ENCODE results near the gene HEATR3. TPM values are rescaled to one million over a fixed set of nuclear protein-coding genes. Genes with fewer than 3 reads are reported as not detected.
A peak's percentile ranks its signal among the peaks of the same experiment; 100 is the strongest.

Gene HEATR3
- total and polyA plus RNA-seq, 2 of the 13 experiments (the other 11 are each of a cell fraction or from before 2014, with no cell fraction given) = 22.4 to 52.4 TPM

DNA sequence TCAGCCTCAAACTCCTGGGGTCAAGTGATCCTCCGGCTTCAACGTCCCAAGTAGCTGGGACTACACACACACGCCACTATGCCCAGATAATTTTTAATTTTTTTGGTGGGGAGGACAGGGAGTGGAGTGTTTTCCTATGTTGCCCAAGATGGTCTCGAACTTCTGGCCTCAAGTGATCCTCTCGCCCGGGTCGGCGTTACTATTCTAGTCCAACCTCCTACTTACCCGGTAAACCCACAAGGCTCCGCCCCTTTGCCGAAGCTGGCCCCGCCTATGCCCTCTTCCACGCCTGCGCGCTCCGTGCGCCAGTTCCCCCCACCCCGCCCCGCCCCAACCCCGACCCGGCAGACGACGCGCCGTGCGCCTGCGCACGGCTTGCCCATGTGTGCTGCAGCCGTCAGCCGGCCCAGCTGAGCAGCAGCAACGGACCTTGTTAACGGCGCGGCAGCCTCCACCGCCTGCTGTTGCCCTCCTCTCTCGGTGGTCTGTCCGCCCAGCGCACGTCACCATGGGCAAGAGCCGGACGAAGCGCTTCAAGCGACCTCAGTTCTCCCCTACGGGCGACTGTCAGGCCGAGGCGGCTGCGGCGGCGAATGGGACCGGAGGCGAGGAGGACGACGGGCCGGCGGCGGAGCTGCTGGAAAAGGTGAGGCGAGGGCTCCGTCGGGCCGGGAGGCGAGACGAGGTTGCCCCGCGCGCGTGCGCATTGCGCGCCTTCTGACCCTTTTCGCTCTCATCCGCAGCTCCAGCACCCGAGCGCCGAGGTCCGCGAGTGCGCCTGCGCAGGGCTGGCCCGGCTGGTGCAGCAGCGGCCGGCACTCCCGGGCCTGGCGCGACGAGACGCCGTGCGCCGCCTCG, at the start of gene HEATR3 (continued):
- TF ChIP-seq HMG20A (CRISPR knock-in tag; IDR thresholded peaks at IDR 0.05; ENCODE audit: borderline replicate concordance) = peak; percentile 50; the same call in 1 of the 2 replicates
- peak; percentile 74 for TF ChIP-seq ZNF335 (CRISPR knock-in tag; IDR thresholded peaks at IDR 0.05)
- TF ChIP-seq BCL6 (CRISPR knock-in tag; IDR thresholded peaks at IDR 0.05) = peak; percentile 48; the same call in 1 of the 2 replicates
- TF ChIP-seq YY1 (IDR thresholded peaks at IDR 0.05; ENCODE audit: insufficient read depth, insufficient replicate concordance, low read depth, low read length) = no peak
- TF ChIP-seq PITX1 (CRISPR knock-in tag; IDR thresholded peaks at IDR 0.05) = no peak
- no peak for TF ChIP-seq ZBTB42 (CRISPR knock-in tag; IDR thresholded peaks at IDR 0.05)
- no peak for TF ChIP-seq CBX1 (IDR thresholded peaks at IDR 0.05; ENCODE audit: low read depth)
- no peak for TF ChIP-seq ZMAT5 (CRISPR knock-in tag; IDR thresholded peaks at IDR 0.05; ENCODE audit: borderline replicate concordance, low read depth)
- TF ChIP-seq STAT6 (CRISPR knock-in tag; IDR thresholded peaks at IDR 0.05; ENCODE audit: borderline replicate concordance) = no peak
- TF ChIP-seq ZNF142 (CRISPR knock-in tag; IDR thresholded peaks at IDR 0.05) = peak; percentile 78; the same call in 1 of the 2 replicates
- peak; percentile 90 for TF ChIP-seq ZNF616 (CRISPR knock-in tag; IDR thresholded peaks at IDR 0.05; ENCODE audit: low read depth)
- no peak for TF ChIP-seq THYN1 (CRISPR knock-in tag; IDR thresholded peaks at IDR 0.05; ENCODE audit: borderline replicate concordance, low read depth)
- peak; percentile 73 for TF ChIP-seq MED8 (CRISPR knock-in tag; IDR thresholded peaks at IDR 0.05; ENCODE audit: insufficient replicate concordance)
- no peak for TF ChIP-seq HNF1A (IDR thresholded peaks at IDR 0.05; ENCODE audit: low read depth)
- peak; percentile 64; the same call in 1 of the 2 replicates for TF ChIP-seq HNF1A (CRISPR knock-in tag; IDR thresholded peaks at IDR 0.05; ENCODE audit: borderline replicate concordance)

Data from HepG2 (cell line).